Ascending aorta (tissue), 2 donors: ENCODE data around the gene KDM6B. TPM values are rescaled to one million over a fixed set of nuclear protein-coding genes. Genes with fewer than 3 reads are reported as not detected.

Experiments used
- DNase-seq, 2 donors: peaks; one replicate each; pipeline ENCODE4 v3.0.0-alpha.2; 2019; ENCODE audit warnings: low spot score in 2 of 2
- H3K27ac ChIP-seq, 2 donors: fragments of 200-600 bp; sonication (generic); one replicate each; pipeline ENCODE4 v1.5.1; 2016 to 2017; ENCODE audit warnings: mild to moderate bottlenecking in 1 of 2
- H3K27me3 ChIP-seq: fragments of 200-600 bp; sonication (generic); one replicate; pipeline ENCODE4 v1.5.1; 2017
- H3K36me3 ChIP-seq, 2 donors: fragments of 200-600 bp; sonication (generic); one replicate each; pipeline ENCODE4 v1.5.1; 2016
- H3K4me1 ChIP-seq, 2 donors: fragments of 200-600 bp; sonication (generic); one replicate each; pipeline ENCODE4 v1.5.1; 2016 to 2017; ENCODE audit warnings: mild to moderate bottlenecking in 1 of 2
- H3K4me3 ChIP-seq, 2 donors: fragments of 200-600 bp; sonication (generic); one replicate each; pipeline ENCODE4 v1.5.1; 2016 to 2017; ENCODE audit warnings: mild to moderate bottlenecking in 1 of 2
- H3K9me3 ChIP-seq, 2 donors: fragments of 200-600 bp; sonication (generic); one replicate each; pipeline ENCODE4 v1.5.1; 2016
- intact Hi-C: fragments of 100-400 bp; cut with DNase I; formaldehyde crosslinking; loops from one replicate; pipeline ENCODE4 v1.15.1; 2023
- total RNA-seq: library from RNA; depleted of rRNA; stranded (reverse); fragments of >200 nt; gene quantifications from one replicate; pipeline ENCODE4 v1.1.0, GENCODE V29; 2016
- TF ChIP-seq, protein P1 (sequence below), 3 experiments: fragments of 200-600 bp in 2 of 3; fragments of 450-650 bp in 1 of 3; sonication (generic) in 2 of 3; IDR thresholded peaks; one replicate each; pipeline ENCODE4 v1.5.1; 2016 to 2019; ENCODE audit warnings: antibody characterized with exemption in 3 of 3, mild to moderate bottlenecking in 1 of 3, moderate library complexity in 1 of 3

KDM6B gene
- total RNA-seq, 1 donor from 2014 or later = 20.0 TPM

- H3K9me3 ChIP-seq = no peaks in the 10 kb centered on the region
- no peak overlapping the region for H3K27ac ChIP-seq
- no peak for DNase-seq
- no peaks in the 10 kb centered on the region for H3K36me3 ChIP-seq
- no peak overlapping the region for H3K4me3 ChIP-seq
- TF ChIP-seq, protein P1, sequence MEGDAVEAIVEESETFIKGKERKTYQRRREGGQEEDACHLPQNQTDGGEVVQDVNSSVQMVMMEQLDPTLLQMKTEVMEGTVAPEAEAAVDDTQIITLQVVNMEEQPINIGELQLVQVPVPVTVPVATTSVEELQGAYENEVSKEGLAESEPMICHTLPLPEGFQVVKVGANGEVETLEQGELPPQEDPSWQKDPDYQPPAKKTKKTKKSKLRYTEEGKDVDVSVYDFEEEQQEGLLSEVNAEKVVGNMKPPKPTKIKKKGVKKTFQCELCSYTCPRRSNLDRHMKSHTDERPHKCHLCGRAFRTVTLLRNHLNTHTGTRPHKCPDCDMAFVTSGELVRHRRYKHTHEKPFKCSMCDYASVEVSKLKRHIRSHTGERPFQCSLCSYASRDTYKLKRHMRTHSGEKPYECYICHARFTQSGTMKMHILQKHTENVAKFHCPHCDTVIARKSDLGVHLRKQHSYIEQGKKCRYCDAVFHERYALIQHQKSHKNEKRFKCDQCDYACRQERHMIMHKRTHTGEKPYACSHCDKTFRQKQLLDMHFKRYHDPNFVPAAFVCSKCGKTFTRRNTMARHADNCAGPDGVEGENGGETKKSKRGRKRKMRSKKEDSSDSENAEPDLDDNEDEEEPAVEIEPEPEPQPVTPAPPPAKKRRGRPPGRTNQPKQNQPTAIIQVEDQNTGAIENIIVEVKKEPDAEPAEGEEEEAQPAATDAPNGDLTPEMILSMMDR (IDR thresholded peaks at IDR 0.05) = no peak
- no peaks in the 10 kb centered on the region for H3K27me3 ChIP-seq
- no peaks in the 10 kb centered on the region for H3K4me1 ChIP-seq
- intact Hi-C loops = no loop called here
Observed at GRCh38 chr17:7873051-7873450, 39.0 kb downstream of the KDM6B start.

GRCh38 chr17:7875804-7876370 is 41.9 kb downstream of the KDM6B start:
- DNase-seq = no peak
- no peak overlapping the region for H3K27ac ChIP-seq
- H3K9me3 ChIP-seq = no peaks in the 10 kb centered on the region
- intact Hi-C loops = no loop called here
- peaks cover 0 to 6% of the 10 kb centered on the region in 2 donors for H3K36me3 ChIP-seq
- H3K4me1 ChIP-seq = no peaks in the 10 kb centered on the region
- H3K27me3 ChIP-seq = no peaks in the 10 kb centered on the region
- H3K4me3 ChIP-seq = no peak overlapping the region
- TF ChIP-seq, protein P1 (IDR thresholded peaks at IDR 0.05) = no peak

GRCh38 chr17:7878234-7878633 is 44.2 kb downstream of the KDM6B start:
- no peaks in the 10 kb centered on the region for H3K9me3 ChIP-seq
- H3K4me3 ChIP-seq = no peak overlapping the region
- H3K36me3 ChIP-seq = peaks cover 0 to 6% of the 10 kb centered on the region in 2 donors
- intact Hi-C loops = no loop called here
- H3K4me1 ChIP-seq = no peaks in the 10 kb centered on the region
- H3K27ac ChIP-seq = no peak overlapping the region
- DNase-seq = no peak
- TF ChIP-seq, protein P1 (IDR thresholded peaks at IDR 0.05) = no peak
- no peaks in the 10 kb centered on the region for H3K27me3 ChIP-seq

DNA sequence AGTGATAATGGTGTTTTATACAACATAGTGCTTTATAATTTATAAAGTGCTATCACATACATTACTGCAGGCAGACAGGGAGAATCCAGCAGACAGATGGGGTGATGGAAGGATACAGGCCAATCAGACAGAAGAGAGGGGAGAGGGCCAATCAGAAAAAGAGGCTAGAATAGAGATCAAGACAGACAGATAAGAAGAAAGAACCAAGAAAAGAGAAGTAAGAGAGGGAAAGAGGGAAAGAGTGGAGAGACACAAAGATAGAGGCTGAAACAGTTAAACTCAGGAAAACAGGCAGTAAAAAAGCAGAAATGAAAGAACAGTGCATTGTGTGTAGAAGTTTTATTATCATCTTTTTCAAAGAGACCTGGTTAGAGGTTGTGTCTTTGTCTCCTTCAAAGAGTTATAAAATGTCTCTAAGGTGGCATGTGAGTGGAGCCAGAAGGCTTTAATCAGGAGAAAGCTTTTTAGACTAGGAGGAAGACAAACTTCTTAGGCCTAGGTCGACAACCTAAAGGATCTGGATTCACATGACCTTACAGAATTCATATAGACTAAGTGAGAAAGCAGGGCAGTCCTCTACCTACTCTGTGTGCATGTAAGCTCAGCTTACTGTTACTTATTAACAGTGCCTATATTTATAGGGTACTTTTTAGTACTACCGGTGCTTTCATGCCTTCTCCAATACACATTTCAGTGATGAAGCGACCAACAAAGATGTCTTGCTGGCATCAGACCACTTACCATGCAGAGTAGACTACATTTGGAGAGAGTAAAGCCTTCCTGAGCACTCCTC is 46.3 kb downstream of the KDM6B start:
- intact Hi-C loops = no loop called here

DNA sequence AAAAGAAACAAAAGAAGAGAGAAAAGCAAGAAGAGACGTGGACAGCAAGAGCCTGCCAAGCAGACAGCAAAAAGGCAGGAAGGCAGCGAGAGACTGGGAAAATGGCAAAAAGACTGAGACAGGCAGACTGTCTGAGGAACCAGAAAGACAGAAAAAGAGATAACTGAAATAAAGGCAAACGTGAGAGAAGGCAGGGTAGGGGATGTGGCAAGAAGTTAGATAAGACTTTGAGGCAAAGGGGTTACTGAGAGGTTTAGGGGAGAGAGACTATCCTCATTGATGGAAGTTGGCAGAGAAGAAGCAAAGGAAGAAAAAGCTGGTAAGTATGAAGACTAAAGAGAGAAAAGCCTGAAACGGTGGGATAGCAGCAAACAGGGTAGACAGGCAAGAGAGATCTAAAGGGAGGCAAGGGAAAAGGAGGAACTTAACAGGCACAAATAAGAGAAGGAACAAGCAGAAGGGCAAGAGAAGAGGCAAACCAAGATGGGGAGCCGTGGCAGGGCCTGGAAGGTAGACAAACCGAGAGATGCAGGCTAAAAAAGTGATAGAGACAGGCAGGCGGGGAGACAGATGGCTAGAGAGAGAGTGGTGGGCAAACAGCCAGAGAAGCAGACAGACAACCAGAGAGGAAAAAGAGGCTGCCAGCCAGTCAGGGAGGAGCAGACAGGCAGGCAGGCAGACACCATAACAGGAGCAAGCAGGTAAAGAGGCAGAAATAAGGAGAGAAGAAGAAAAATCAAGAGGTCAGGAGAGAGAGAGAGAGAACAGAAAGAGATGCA is 47.4 kb downstream of the KDM6B start:
- no peaks in the 10 kb centered on the region for H3K9me3 ChIP-seq
- TF ChIP-seq, protein P1 (IDR thresholded peaks at IDR 0.05) = no peak
- H3K36me3 ChIP-seq = peaks cover 0 to 6% of the 10 kb centered on the region in 2 donors
- no peak overlapping the region for H3K4me3 ChIP-seq
- H3K27me3 ChIP-seq = no peaks in the 10 kb centered on the region
- peaks cover 0 to 4% of the 10 kb centered on the region in 2 donors for H3K4me1 ChIP-seq
- DNase-seq = no peak
- intact Hi-C loops = no loop called here
- no peak overlapping the region for H3K27ac ChIP-seq

More for the DNA sequence above, 46.3 kb downstream of the KDM6B start:
- Histone ChIP-seq H3K36me3 (peaks cover 0 to 6% of the 10 kb centered on the region in 2 donors), H3K4me3 (no peak overlapping the region), H3K9me3 (no peaks in the 10 kb centered on the region), H3K4me1 (peaks cover 0 to 4% of the 10 kb centered on the region in 2 donors), H3K27ac (no peak overlapping the region), H3K27me3 (no peaks in the 10 kb centered on the region)
- TF ChIP-seq, protein P1 (IDR thresholded peaks at IDR 0.05) = no peak
- no peak for DNase-seq
